T1000 (cell line): ENCODE results near the gene EXOC8.

ENCODE experiments used
- DNase-seq: peaks from one replicate; lab custom pipeline; 2025; ENCODE audit warnings: mixed read lengths; lab: John Stamatoyannopoulos, UW

EXOC8 gene

DNA sequence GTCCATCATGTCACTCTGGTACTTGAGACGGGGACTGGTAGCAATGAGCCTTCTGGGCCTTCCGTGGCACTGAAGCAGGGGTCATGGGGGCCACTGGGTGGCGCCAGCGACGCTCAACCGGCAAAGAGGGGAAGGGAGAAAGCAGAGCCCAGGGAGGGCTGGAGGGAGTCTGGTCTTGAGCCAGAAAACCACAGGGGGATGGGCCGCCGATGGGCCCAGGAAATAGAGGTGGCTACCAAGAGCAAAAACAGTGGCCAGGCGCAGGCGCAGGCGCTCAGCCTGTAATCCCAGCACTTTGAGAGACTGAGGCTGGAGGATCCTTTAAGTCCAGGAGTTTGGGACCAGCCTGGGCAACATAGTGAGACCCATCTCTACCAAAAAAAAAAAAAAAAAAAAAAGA lies 21.8 kb downstream of the EXOC8 start:
- no peak for DNase-seq

DNA sequence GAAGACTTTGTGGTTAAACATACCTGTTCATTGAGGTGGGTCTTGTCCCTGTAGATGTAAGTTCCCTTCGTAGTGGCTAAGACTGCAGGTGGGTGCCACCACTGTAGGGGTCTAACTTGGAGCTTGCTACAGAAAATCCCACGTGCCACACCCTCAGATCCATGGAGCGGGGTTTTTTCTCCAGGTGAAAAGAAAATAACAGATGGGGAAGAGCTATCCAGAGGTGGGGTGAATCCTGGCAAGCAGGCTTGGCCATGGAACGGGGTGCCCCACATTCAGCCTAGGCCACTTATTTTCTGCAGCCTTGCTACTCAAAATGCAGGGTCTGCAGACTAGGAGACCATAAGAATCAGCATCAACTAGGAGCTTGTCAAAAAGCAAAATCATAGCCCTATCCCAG lies 24.0 kb downstream of the EXOC8 start:
- no peak for DNase-seq

DNA sequence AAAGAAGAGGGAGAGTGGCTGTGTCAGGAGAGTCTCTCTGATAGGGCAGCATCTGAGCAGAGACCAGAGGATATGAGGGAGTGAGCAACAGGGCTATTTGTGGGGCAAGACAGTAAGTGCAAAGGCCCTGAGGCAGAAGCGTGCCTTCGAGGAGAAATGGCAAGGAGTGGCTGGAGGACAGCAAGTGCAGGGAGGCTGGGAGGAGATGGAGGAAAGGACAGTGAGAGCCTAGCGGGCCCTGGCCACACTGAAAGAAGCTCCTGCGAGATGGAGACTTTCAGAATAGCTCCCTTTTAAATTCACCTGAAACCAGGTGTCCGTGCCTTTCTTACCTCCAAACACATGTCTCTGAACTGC lies 25.2 kb downstream of the EXOC8 start:
- no peak for DNase-seq

DNA sequence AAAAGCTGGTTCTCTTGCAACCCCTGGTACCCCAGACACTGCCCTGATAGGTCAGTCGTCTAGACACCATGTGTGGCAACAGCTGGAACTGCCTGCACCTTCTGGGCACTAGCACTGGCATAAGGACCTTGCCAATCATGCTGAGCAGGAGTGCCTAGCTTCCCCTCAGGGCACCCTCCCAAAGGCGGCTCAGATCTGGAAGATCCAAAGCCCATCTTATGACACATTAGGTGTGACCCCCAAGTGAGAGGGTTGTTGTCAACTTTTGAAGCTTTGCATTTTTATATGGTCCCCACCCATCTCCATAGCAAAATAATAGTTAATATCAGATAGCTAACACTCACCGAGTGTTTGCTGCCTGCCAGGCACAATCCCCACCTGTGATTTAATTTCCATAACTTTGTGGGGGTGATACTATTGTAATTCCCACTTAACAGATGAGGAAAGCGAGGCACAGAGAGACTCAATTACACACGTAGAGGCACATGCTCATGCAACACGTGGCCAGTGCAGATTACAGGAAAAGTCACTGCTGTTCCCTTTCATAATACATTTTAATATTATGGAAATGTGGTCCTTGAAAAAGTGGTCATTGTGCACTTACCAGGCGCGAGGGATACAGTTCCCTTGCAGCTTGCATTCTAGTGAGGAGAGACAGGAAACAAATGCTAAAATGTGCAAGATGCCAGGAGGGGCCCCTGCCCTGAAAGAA lies 25.8 kb downstream of the EXOC8 start:
- DNase-seq, result no peak

DNA sequence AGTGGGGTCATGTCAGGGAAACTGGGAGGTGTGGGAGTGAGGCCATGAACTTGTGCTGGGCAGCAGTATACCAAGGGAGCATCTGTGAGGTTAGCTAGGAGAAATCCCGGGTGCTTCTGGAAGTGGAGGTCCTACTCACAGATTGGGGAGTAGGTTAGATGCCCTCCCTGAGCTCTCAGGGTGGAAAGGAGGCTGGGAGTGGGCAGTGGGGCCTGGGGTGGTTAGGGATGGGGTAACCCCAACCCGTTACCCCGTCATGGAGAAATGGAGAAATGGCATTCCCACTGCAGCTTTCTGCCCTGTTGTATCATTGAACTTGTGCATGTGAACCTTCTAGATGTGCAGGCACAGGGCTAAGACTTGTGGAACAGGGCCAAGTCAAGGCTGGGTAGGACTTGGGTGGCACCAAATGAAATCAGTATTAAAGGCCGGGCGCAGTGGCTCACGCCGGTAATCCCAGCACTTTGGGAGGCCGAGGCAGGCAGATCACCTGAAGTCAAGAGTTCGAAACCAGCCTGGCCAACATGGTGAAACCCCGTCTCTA lies 27.2 kb downstream of the EXOC8 start:
- DNase-seq, result no peak

DNA sequence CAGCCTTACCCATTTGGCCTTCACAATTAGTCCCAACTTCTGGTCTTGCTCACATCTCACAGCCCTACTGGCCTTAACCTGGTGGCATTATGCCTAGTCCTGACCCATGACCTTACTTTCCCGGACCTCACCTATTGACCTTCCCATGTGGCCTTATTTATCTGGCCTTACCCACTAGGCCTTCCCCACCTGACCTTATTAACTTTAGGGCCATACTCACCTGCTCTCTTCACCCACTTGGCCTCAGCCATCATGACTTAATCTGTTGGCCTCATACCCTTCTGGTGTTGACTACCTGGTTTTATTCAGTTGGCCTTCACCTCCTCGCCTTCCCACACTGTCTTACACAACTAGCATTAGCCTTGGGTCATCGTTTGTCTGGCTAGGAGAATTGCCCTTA lies 35.7 kb downstream of the EXOC8 start:
- DNase-seq, result no peak

DNA sequence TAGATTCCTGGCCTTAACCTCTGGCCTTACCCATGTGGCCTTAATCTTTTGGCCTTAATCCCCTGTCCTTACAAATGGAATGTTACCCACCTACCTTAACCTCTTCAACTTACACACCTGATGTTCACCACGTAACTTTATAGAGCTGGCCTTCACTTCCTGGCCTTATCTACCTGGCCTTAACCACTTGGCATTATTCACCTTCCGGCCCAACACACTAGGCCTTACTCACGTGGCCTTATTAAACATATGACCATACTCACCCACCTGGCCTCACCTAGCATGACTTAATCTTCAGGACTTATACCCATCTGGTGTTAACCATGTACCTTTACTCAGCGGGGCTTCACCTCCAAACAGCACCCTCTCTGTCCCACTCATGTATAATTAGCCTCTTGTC lies 41.7 kb downstream of the EXOC8 start:
- no peak for DNase-seq

DNA sequence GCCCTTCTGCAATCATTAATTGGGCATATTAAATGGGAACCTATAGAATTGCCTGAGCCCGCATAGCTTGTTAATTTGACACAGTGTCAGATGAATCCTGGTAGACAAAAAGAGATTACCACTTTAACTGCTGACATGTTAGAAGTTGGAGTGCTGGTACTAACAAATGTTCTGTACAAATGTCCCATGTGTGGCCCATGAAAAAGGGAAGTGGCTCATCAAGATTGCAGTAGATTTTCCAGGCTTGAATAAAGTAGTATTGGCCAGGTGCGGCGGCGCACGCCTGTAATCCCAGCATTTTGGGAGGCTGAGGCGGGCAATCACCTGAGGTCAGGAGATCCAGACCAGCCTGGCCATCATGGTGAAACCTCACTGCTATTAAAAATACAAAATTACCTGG lies 51.0 kb downstream of the EXOC8 start:
- no peak for DNase-seq

DNA sequence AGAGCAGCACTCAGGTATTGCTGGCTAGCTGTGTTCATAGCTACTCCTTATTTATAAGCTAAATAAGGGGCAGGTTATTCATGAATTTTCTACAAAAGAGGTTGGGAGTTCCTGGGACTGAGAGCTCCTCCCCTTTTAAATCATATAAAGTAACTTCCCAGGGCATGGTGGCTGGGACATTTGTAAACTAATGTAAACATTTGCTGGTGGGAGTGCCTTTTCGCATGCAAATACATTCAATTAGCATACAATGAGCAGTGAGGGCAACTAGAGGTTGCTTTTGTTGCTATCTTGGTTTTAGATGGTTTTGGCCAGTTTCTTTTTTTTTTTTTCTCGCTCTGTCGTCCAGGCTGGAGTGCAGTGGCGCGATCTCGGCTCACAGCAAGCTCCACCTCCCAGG lies 53.2 kb downstream of the EXOC8 start:
- no peak for DNase-seq
